ENCODE measurements around the gene WIPF1. TPM values are rescaled to one million over a fixed set of nuclear protein-coding genes. Genes with fewer than 3 reads are reported as not detected.

WIPF1 gene
- polyA plus RNA-seq, 1 donor (not counting 4 experiments of a cell fraction or from before 2014, with no cell fraction given) = 0.16 TPM

DNA sequence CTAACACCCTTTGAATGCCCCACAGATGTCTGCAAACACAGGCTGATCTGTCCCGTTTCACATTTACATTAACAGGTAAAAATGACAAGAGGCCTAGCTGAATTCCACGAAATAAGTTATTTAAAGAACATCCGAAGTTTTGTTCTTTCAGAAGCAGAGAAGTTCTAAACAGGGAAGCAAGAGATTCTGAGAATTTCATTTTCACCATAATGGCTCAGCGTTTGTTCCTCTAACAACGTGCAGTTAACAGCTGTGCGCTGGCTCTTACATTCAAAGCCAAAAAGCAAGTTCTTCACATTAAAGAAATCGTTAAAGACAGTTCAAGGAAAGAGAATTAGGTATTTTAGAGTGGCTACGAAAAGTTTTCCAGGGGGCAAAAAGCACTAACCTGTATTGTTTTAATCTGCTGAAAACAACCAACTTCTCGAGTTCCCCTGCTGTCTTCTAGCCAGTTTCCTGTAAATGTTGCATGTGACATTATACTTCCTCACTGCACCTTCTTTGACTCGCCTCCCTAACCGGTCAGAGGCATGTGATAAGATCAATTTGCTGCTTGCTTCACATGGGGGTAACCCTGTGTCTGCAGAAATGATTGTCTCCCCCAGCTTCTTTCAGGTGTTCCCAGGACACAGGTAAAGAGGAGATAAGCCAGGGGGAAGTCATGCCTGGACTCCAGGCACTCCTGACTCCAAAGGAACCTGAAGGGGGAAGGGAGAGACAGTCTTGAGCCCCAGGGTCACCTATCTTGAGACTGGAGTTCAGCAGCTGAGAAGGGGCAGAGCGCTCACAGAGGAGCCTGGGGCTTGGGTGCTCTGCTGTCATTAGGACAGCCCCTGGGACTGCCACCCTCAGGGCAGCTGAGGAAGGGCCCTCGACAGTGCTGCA lies 36.8 kb upstream of the WIPF1 start:
- TF ChIP-seq EZH2 (IDR thresholded peaks at IDR 0.05; ENCODE audit: low read length) = no peak
- TF ChIP-seq, protein P1, sequence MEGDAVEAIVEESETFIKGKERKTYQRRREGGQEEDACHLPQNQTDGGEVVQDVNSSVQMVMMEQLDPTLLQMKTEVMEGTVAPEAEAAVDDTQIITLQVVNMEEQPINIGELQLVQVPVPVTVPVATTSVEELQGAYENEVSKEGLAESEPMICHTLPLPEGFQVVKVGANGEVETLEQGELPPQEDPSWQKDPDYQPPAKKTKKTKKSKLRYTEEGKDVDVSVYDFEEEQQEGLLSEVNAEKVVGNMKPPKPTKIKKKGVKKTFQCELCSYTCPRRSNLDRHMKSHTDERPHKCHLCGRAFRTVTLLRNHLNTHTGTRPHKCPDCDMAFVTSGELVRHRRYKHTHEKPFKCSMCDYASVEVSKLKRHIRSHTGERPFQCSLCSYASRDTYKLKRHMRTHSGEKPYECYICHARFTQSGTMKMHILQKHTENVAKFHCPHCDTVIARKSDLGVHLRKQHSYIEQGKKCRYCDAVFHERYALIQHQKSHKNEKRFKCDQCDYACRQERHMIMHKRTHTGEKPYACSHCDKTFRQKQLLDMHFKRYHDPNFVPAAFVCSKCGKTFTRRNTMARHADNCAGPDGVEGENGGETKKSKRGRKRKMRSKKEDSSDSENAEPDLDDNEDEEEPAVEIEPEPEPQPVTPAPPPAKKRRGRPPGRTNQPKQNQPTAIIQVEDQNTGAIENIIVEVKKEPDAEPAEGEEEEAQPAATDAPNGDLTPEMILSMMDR (optimal IDR thresholded peaks at IDR 0.05 in 1 of 3, IDR thresholded peaks at IDR 0.05 in 1 of 3, conservative IDR thresholded peaks at IDR 0.05 in 1 of 3; ENCODE audit: extremely low read depth in 1 of 3, insufficient read depth in 2 of 3, low read length in 3 of 3) = no peak

DNA sequence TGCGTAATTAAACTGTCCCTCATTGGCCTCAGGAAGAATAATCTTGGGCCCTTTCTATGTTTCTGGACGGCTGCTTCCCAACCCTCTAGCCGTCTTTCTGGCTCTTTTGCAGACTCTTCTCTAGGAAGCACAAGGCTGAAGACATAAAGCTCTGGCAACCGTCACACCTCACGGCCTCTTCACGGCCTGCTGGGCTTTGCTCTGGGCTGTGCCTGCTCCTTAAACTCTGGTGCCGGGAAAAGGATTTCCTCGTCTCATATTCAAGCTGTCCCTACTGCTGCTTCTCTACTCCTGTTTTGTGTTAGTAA lies 36.0 kb upstream of the WIPF1 start:
- dilution Hi-C loops (cut with MboI; ENCODE audit: extremely low pct_ligation_motif_present, low sequenced_read_pairs) = no loop called here
- TF ChIP-seq, protein P1 (optimal IDR thresholded peaks at IDR 0.05 in 1 of 3, IDR thresholded peaks at IDR 0.05 in 1 of 3, conservative IDR thresholded peaks at IDR 0.05 in 1 of 3; ENCODE audit: extremely low read depth in 1 of 3, insufficient read depth in 2 of 3, low read length in 3 of 3) = no peak
- TF ChIP-seq EZH2 (IDR thresholded peaks at IDR 0.05; ENCODE audit: low read length) = no peak
- no peak for DNase-seq (ENCODE audit: low read depth, low spot score)
- H3K9ac ChIP-seq (ENCODE audit: control insufficient read depth, extremely low read depth, insufficient read depth, low read length) = no peak overlapping the region
- no peaks in the 10 kb centered on the region for H3K79me2 ChIP-seq (ENCODE audit: control insufficient read depth, insufficient read depth, low read length)
- no peaks in the 10 kb centered on the region for H3K4me1 ChIP-seq (ENCODE audit: control insufficient read depth, extremely low read depth, insufficient read depth, low read length)
- no peaks in the 10 kb centered on the region for H3K27me3 ChIP-seq (ENCODE audit: control insufficient read depth, extremely low read depth, insufficient read depth, low read length)
- FAIRE-seq = no peak
- no peak overlapping the region for H2AFZ ChIP-seq (ENCODE audit: control insufficient read depth, low read length)
- no peaks in the 10 kb centered on the region for H3K9me3 ChIP-seq (ENCODE audit: control insufficient read depth, low read depth, low read length)
- no peak overlapping the region for H3K4me3 ChIP-seq (ENCODE audit: control insufficient read depth in 2 of 3, extremely low read depth in 1 of 3, insufficient read depth in 2 of 3, low read depth in 1 of 3, low read length in 3 of 3)
- H4K20me1 ChIP-seq (ENCODE audit: control insufficient read depth, extremely low read depth, insufficient read depth, low read length) = no peaks in the 10 kb centered on the region
- H3K9me1 ChIP-seq (ENCODE audit: control insufficient read depth, extremely low read depth, insufficient read depth, low read length) = no peaks in the 10 kb centered on the region
- no peak overlapping the region for H3K27ac ChIP-seq (ENCODE audit: control insufficient read depth, insufficient read depth, low read length)
- no peak overlapping the region for H3K4me2 ChIP-seq (ENCODE audit: control insufficient read depth, extremely low read depth, insufficient read depth, low read depth, low read length)
- H3K36me3 ChIP-seq (ENCODE audit: control insufficient read depth in 2 of 2, extremely low read depth in 1 of 2, insufficient read depth in 2 of 2, low read length in 2 of 2) = no peaks in the 10 kb centered on the region

More for the DNA sequence above, 36.8 kb upstream of the WIPF1 start:
- H3K4me3 ChIP-seq (ENCODE audit: control insufficient read depth in 2 of 3, extremely low read depth in 1 of 3, insufficient read depth in 2 of 3, low read depth in 1 of 3, low read length in 3 of 3) = no peak overlapping the region
- H3K9me3 ChIP-seq (ENCODE audit: control insufficient read depth, low read depth, low read length) = no peaks in the 10 kb centered on the region
- H3K36me3 ChIP-seq (ENCODE audit: control insufficient read depth in 2 of 2, extremely low read depth in 1 of 2, insufficient read depth in 2 of 2, low read length in 2 of 2) = no peaks in the 10 kb centered on the region
- H3K9ac ChIP-seq (ENCODE audit: control insufficient read depth, extremely low read depth, insufficient read depth, low read length) = no peak overlapping the region
- H2AFZ ChIP-seq (ENCODE audit: control insufficient read depth, low read length) = no peak overlapping the region
- H3K27me3 ChIP-seq (ENCODE audit: control insufficient read depth, extremely low read depth, insufficient read depth, low read length) = no peaks in the 10 kb centered on the region
- FAIRE-seq (no peak), DNase-seq (ENCODE audit: low read depth, low spot score) (no peak)
- H3K79me2 ChIP-seq (ENCODE audit: control insufficient read depth, insufficient read depth, low read length) = no peaks in the 10 kb centered on the region
- H4K20me1 ChIP-seq (ENCODE audit: control insufficient read depth, extremely low read depth, insufficient read depth, low read length) = no peaks in the 10 kb centered on the region
- H3K27ac ChIP-seq (ENCODE audit: control insufficient read depth, insufficient read depth, low read length) = no peak overlapping the region
- dilution Hi-C loops (cut with MboI; ENCODE audit: extremely low pct_ligation_motif_present, low sequenced_read_pairs) = no loop called here
- H3K4me2 ChIP-seq (ENCODE audit: control insufficient read depth, extremely low read depth, insufficient read depth, low read depth, low read length) = no peak overlapping the region
- H3K4me1 ChIP-seq (ENCODE audit: control insufficient read depth, extremely low read depth, insufficient read depth, low read length) = no peaks in the 10 kb centered on the region
- H3K9me1 ChIP-seq (ENCODE audit: control insufficient read depth, extremely low read depth, insufficient read depth, low read length) = no peaks in the 10 kb centered on the region

Measured in keratinocyte (primary cell).